Small intestine (tissue), 7 donors: Measurements from ENCODE around the gene ARMH2. TPM values are rescaled to one million over a fixed set of nuclear protein-coding genes. Genes with fewer than 3 reads are reported as not detected.
A peak's percentile ranks its signal among the peaks of the same experiment; 100 is the strongest.

Source experiments
- DNase-seq, 2 donors: peaks; one replicate each; pipeline versions ENCODE4 v3.0.0 to v3.0.0-alpha.2; 2013
- FAIRE-seq: peaks from 2 replicates; lab custom pipeline; 2012; peaks lifted over from hg19 to GRCh38; lab: Jason Lieb, UNC
- H3K27ac ChIP-seq, 3 donors: one replicate each; pipeline ENCODE4 v1.5.1; 2013; ENCODE audit warnings: low read length in 2 of 3, mild to moderate bottlenecking in 2 of 3, control low read depth in 1 of 3, inconsistent platforms in 1 of 3, low read depth in 1 of 3, moderate library complexity in 1 of 3
- H3K27me3 ChIP-seq, 3 donors: one replicate each; pipeline ENCODE4 v1.6.1; 2013; ENCODE audit warnings: low read length in 3 of 3, inconsistent platforms in 1 of 3; ENCODE audit not compliant: control insufficient read depth in 3 of 3, insufficient read depth in 3 of 3
- H3K36me3 ChIP-seq, 3 donors: one replicate each; pipeline ENCODE4 v1.6.1; 2013; ENCODE audit warnings: low read length in 3 of 3, inconsistent platforms in 1 of 3, low read depth in 1 of 3, mild to moderate bottlenecking in 1 of 3, moderate library complexity in 1 of 3; ENCODE audit not compliant: control insufficient read depth in 3 of 3, insufficient read depth in 2 of 3
- H3K4me1 ChIP-seq, 3 donors: one replicate each; pipeline ENCODE4 v1.6.1; 2013; ENCODE audit warnings: low read length in 2 of 3, inconsistent platforms in 1 of 3, low read depth in 1 of 3, mild to moderate bottlenecking in 1 of 3, moderate library complexity in 1 of 3; ENCODE audit not compliant: control insufficient read depth in 3 of 3, insufficient read depth in 2 of 3
- H3K4me3 ChIP-seq, 3 donors: one replicate each; pipeline ENCODE4 v1.5.1; 2013; ENCODE audit warnings: low read length in 3 of 3, control low read depth in 1 of 3, inconsistent platforms in 1 of 3, low read depth in 1 of 3, mild to moderate bottlenecking in 1 of 3, moderate library complexity in 1 of 3
- H3K9me3 ChIP-seq, 2 donors: one replicate each; pipeline ENCODE4 v1.6.1; 2013; ENCODE audit warnings: low read depth in 1 of 2, low read length in 1 of 2; ENCODE audit not compliant: control insufficient read depth in 2 of 2, insufficient read depth in 1 of 2
- WGBS, 3 donors: extraction: QIAGEN DNeasy Blood & Tissue Kit; methylation state at CpG; one replicate each; pipeline ENCODE4 v1.1.7; 2013; 5-methylcytosine and 5-hydroxymethylcytosine counted together
- polyA plus RNA-seq, 4 donors: library from polyadenylated mRNA; stranded (reverse) in 3 of 4; unstranded in 1 of 4; fragments of 200-250 nt in 3 of 4; fragments of 120-200 nt in 1 of 4; gene quantifications; one replicate each; pipeline versions ENCODE4 v1.2.1 to v1.2.3, GENCODE V29; 2013
- donor health status: healthy with polysubstance abuse.
- donor health status: control.
- donor health status: control.
- donor health status: Bipolar disorder and iron deficiency.
- donor health status: healthy.

Gene ARMH2
- polyA plus RNA-seq, 4 donors, result not detected

DNA sequence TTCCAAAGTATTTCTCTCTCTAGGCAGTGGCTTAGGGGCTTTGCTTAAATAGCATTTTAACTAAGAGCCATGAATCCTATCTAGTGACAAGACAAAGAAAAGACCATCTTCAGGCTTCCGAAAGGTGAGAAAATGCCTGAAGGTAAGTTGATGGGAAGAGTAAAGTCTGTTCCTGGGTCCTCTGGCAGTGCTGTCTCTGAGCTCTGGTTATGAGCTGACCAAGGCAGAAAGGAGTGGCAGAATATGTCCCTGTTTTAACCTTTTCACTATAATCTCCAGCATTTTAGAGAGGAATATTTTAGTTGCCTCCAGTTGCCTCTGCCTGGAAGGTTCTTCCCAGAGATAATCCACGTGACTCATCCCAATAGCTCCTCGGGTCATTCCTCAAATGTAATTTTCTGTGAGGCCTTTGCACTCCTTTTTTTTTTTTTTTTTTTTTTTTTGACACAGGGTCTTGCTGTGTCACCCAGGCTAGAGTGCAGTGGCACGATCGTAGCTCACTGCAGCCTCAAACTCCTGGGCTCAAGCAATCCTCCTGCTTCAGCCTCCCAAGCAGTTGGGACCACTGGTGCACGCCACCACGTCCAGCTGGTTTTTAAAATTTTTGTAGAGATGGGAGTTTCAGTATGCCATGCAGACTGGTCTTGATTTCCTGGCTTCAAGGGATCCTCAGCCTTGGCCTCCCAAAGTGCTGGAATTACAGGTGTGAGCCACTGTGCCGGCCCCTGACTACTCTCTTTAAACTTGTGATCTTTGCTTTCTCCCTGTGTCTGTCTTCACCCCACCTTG is 3.7 kb upstream of the ARMH2 start:
- Histone ChIP-seq H3K9me3 (no peaks in the 10 kb centered on the region), H3K36me3 (peaks cover 0 to 3% (median 0%) of the 10 kb centered on the region in 3 donors), H3K4me3 (no peak overlapping the region), H3K4me1 (peaks cover 0 to 2% (median 0%) of the 10 kb centered on the region in 3 donors), H3K27me3 (no peaks in the 10 kb centered on the region), H3K27ac (no peak overlapping the region)
- WGBS, 3 donors, result 83 to 94% (median 89%) methylated on average over 8 of the region's 8 CpGs
- DNase-seq (no peak), FAIRE-seq (no peak)

DNA sequence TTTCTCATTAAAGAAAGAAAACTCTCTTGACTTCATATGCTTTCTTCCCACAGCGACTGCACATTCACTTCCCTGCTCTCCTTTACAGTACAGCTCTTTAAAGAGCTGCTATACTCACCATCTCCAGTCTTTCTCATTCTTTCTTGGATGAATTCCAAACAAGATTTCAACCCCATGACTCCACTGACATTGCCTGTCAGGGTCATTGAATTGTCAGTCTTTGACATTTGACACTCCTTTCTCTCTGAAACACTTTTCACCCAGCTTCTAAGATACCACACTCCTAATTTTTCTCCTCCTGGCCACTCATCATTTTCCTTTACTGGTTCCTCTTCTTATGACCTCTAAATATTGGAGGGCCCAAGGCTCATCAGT is 811 bp upstream of the ARMH2 start:
- no peaks in the 10 kb centered on the region for H3K27me3 ChIP-seq
- H3K9me3 ChIP-seq, result no peaks in the 10 kb centered on the region
- 79 to 99% (median 85%) methylated on average over 1 of the region's 1 CpG for WGBS, 3 donors
- no peaks in the 10 kb centered on the region for H3K36me3 ChIP-seq
- peaks cover 0 to 2% (median 0%) of the 10 kb centered on the region in 3 donors for H3K4me1 ChIP-seq
- FAIRE-seq (no peak), DNase-seq (no peak)
- no peak overlapping the region for H3K27ac ChIP-seq
- no peak overlapping the region for H3K4me3 ChIP-seq

- no peak for DNase-seq
- 71 to 84% (median 82%) methylated on average over 6 of the region's 6 CpGs for WGBS, 3 donors
- H3K27me3 ChIP-seq, result no peaks in the 10 kb centered on the region
- H3K36me3 ChIP-seq, result no peaks in the 10 kb centered on the region
- H3K27ac ChIP-seq, result no peak overlapping the region
- no peak for FAIRE-seq
- H3K4me3 ChIP-seq, result no peak overlapping the region
- H3K4me1 ChIP-seq, result no peaks in the 10 kb centered on the region
- no peaks in the 10 kb centered on the region for H3K9me3 ChIP-seq
Observed at GRCh38 chr6:24797596-24798216, 1.0 kb downstream of the ARMH2 start.

- no peak overlapping the region for H3K27ac ChIP-seq
Observed at GRCh38 chr6:24796616-24797290, 2.0 kb downstream of the ARMH2 start.

DNA sequence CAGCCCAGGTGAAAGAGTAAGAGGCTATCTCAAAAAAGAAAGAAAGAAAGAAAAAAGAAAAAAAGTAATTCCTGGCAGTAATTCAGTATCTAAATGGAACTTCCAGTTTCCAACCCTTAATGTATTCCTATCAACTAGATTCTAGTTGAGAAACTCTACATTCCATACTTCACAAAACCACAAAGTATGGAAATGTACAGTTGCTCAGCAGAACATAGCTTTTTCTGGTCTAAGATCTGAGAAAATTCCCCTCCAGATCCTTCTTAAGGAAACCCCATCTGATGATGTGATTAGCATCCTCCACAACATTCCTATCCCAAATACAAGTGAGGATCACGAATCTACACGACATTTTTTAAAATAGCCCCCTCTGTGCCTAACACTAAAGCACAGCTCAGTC is 3.6 kb downstream of the ARMH2 start:
- Histone ChIP-seq H3K4me1 (no peaks in the 10 kb centered on the region), H3K4me3 (no peak overlapping the region), H3K9me3 (no peaks in the 10 kb centered on the region), H3K27ac (no peak overlapping the region), H3K36me3 (no peaks in the 10 kb centered on the region), H3K27me3 (no peaks in the 10 kb centered on the region)
- DNase-seq, result no peak
- no peak for FAIRE-seq
- WGBS, 3 donors, result 88 to 94% (median 92%) methylated on average over 2 of the region's 2 CpGs

More at GRCh38 chr6:24796616-24797290, 2.0 kb downstream of the ARMH2 start:
- Histone ChIP-seq H3K9me3 (no peaks in the 10 kb centered on the region), H3K4me1 (no peaks in the 10 kb centered on the region), H3K27me3 (no peaks in the 10 kb centered on the region), H3K36me3 (no peaks in the 10 kb centered on the region), H3K4me3 (no peak overlapping the region)
- no peak for DNase-seq
- 93 to 97% (median 96%) methylated on average over 6 of the region's 6 CpGs for WGBS, 3 donors
- no peak for FAIRE-seq

GRCh38 chr6:24788031-24788665 is 10.6 kb downstream of the ARMH2 start:
- DNase-seq (no peak), FAIRE-seq (no peak)
- 90 to 95% (median 90%) methylated on average over 4 of the region's 4 CpGs for WGBS, 3 donors
- no peaks in the 10 kb centered on the region for H3K9me3 ChIP-seq
- H3K36me3 ChIP-seq, result peaks cover 2 to 8% (median 4%) of the 10 kb centered on the region in 3 donors
- H3K4me3 ChIP-seq, result no peak overlapping the region
- no peaks in the 10 kb centered on the region for H3K4me1 ChIP-seq
- H3K27ac ChIP-seq, result no peak overlapping the region
- H3K27me3 ChIP-seq, result no peaks in the 10 kb centered on the region

DNA sequence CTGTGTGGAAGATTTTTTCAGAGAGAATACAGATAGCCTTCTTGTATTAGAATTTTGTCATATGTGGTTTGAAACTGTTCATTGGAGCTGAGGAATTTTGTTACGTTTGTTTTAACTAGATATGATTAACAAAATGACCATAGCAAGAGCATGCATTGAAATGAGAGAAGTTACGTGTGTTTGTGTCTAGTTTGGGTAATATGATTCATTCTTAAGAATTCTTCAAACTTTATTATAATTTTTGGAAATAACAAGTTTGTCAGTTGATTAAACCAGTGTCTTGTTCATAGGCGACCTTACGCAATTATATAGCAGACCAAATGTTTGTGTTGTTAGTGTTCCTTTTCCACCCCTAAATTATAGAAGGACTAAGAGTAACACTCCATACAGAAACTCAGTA is 18.5 kb downstream of the ARMH2 start:
- Histone ChIP-seq H3K27ac (no peak overlapping the region), H3K4me3 (no peak overlapping the region)

DNA sequence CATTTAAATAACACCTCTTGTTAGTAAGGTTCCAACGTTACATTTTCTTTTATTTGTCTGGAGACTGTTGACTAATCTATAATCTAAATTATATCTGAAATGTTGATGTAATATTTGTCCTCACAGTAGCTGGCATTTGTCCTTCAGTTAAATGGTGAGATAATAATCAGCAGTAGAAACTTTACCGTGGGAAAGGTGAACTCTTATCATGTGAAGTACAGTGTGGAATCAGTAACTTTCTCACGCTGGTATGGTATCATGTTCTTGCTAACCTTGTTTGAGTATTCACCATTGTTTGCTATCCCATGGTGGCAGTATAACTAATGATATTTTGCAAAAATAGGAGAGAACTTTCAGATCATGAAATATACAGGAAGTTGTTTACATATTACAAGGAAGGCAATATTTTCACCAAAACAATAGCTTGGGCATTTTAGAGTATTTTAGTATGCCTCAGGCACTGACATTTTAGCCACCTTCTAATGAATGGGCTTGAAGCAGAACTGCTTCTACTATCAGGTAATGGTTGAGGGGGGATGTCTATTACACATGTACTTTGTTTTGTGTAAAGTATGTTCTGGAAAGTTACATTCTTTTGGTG is 19.2 kb downstream of the ARMH2 start:
- peak overlapping the region in 1 of 3 donors; percentile 3 for H3K27ac ChIP-seq
- no peaks in the 10 kb centered on the region for H3K9me3 ChIP-seq
- no peaks in the 10 kb centered on the region for H3K27me3 ChIP-seq
- H3K4me3 ChIP-seq, result no peak overlapping the region
- H3K4me1 ChIP-seq, result peaks cover 0 to 6% (median 3%) of the 10 kb centered on the region in 3 donors
- H3K36me3 ChIP-seq, result peaks cover 0 to 11% (median under 1%) of the 10 kb centered on the region in 3 donors
- 6 to 44% (median 12%) methylated on average over 3 of the region's 3 CpGs for WGBS, 3 donors
- peak; percentile 52 to 68 for DNase-seq
- no peak for FAIRE-seq

More for the DNA sequence above, 18.5 kb downstream of the ARMH2 start:
- no peaks in the 10 kb centered on the region for H3K27me3 ChIP-seq
- WGBS, 3 donors, result 80 to 89% (median 86%) methylated on average over 4 of the region's 4 CpGs
- peaks cover 0 to 6% (median 3%) of the 10 kb centered on the region in 3 donors for H3K4me1 ChIP-seq
- no peak for FAIRE-seq
- no peaks in the 10 kb centered on the region for H3K9me3 ChIP-seq
- DNase-seq, result no peak
- peaks cover 0 to 11% (median 2%) of the 10 kb centered on the region in 3 donors for H3K36me3 ChIP-seq
